Activated T-helper 1 cell treated with anti-CD3 and anti-CD28 coated beads, Interleukin-2, amount 50 U/mL, for 16 hours (primary cell): Measurements from ENCODE around the gene ZPR1.

Experiments
- DNase-seq, 2 donors: peaks; one replicate each; pipeline ENCODE4 v3.0.0-alpha.2; 2020; ENCODE audit warnings: low read depth in 1 of 2, low spot score in 1 of 2

The ZPR1 gene

GRCh38 chr11:116792869-116793771, 5.3 kb upstream of the ZPR1 start:
- DNase-seq: no peak

GRCh38 chr11:116792144-116792868, 4.5 kb upstream of the ZPR1 start:
- DNase-seq: no peak

- no peak for DNase-seq
These were observed 4.0 kb upstream of the ZPR1 start, which contains the start of gene APOA5 for GRCh38 chr11:116791813-116792143. Gene APOA5, minus strand, starts transcription at chr11:116791879. Its CDS starts 19 bp downstream, at chr11:116791860.

GRCh38 chr11:116791002-116791812, 3.4 kb upstream of the ZPR1 start:
- DNase-seq: peak; percentile 63 to 67

GRCh38 chr11:116790167-116791001, 2.6 kb upstream of the ZPR1 start:
- DNase-seq: no peak

GRCh38 chr11:116788975-116789374, 1.2 kb upstream of the ZPR1 start:
- no peak for DNase-seq

- DNase-seq: no peak
These were observed 711 bp upstream of the ZPR1 start for GRCh38 chr11:116788534-116788933.

GRCh38 chr11:116787436-116787785, 412 bp downstream of the ZPR1 start:
- no peak for DNase-seq

GRCh38 chr11:116786966-116787365, 857 bp downstream of the ZPR1 start:
- DNase-seq: no peak

- DNase-seq: no peak
These were observed 1.5 kb downstream of the ZPR1 start for GRCh38 chr11:116786326-116786725.

GRCh38 chr11:116782728-116783127, 5.1 kb downstream of the ZPR1 start:
- no peak for DNase-seq

- DNase-seq: no peak
These were observed 9.3 kb downstream of the ZPR1 start for GRCh38 chr11:116778556-116778955.

GRCh38 chr11:116777056-116777455, 10.8 kb downstream of the ZPR1 start:
- no peak for DNase-seq

- no peak for DNase-seq
These were observed 11.3 kb downstream of the ZPR1 start for GRCh38 chr11:116776522-116776984.

GRCh38 chr11:116775975-116776374, 11.8 kb downstream of the ZPR1 start:
- no peak for DNase-seq

- DNase-seq: no peak
These were observed 13.2 kb downstream of the ZPR1 start for GRCh38 chr11:116774661-116775060.

- no peak for DNase-seq
These were observed 14.4 kb downstream of the ZPR1 start for GRCh38 chr11:116773203-116774097.

GRCh38 chr11:116772443-116773202, 15.2 kb downstream of the ZPR1 start, which contains the start of gene BUD13:
Gene BUD13, minus strand, starts transcription at chr11:116772987. Its CDS starts 23 bp downstream, at chr11:116772964.
- peak; percentile 92 to 94 for DNase-seq

GRCh38 chr11:116771935-116772334, 15.9 kb downstream of the ZPR1 start:
- no peak for DNase-seq
